Loucy (cell line): ENCODE data around the gene PTPRQ.

Experiments
- H2AFZ ChIP-seq: fragments of 200-600 bp; sonication (generic); 2 replicates; pipeline ENCODE4 v1.6.0; 2016; ENCODE audit warnings: antibody characterized with exemption, mild to moderate bottlenecking, low read length, moderate library complexity
- H3F3A ChIP-seq: fragments of 200-600 bp; 2 replicates; pipeline ENCODE4 v1.6.0; 2016; ENCODE audit warnings: antibody characterized with exemption, low read depth, mild to moderate bottlenecking
- H3K27me3 ChIP-seq: fragments of 200-600 bp; sonication (generic); 2 replicates; pipeline ENCODE4 v1.6.1; 2014; ENCODE audit warnings: low read length, mild to moderate bottlenecking; ENCODE audit not compliant: insufficient read depth, poor library complexity, severe bottlenecking
- H3K36me3 ChIP-seq: fragments of 200-600 bp; sonication (generic); 2 replicates; pipeline ENCODE4 v1.6.1; 2016; ENCODE audit warnings: low read length; ENCODE audit not compliant: insufficient read depth
- H3K4me1 ChIP-seq: fragments of 200-600 bp; sonication (generic); 2 replicates; pipeline ENCODE4 v1.5.1; 2014; ENCODE audit warnings: low read length, mild to moderate bottlenecking; ENCODE audit not compliant: insufficient read depth, poor library complexity, severe bottlenecking
- H3K4me2 ChIP-seq: fragments of 200-600 bp; sonication (generic); 2 replicates; pipeline ENCODE4 v1.6.0; 2014; ENCODE audit warnings: antibody characterized with exemption, low read length, low read depth, mild to moderate bottlenecking; ENCODE audit not compliant: poor library complexity, severe bottlenecking
- H3K4me3 ChIP-seq: fragments of 200-600 bp; sonication (generic); 2 replicates; pipeline ENCODE4 v1.5.1; 2014; ENCODE audit warnings: low read length, mild to moderate bottlenecking, mixed read lengths; ENCODE audit not compliant: poor library complexity, severe bottlenecking
- H3K79me2 ChIP-seq: fragments of 200-600 bp; sonication (generic); 2 replicates; pipeline ENCODE4 v1.6.1; 2014; ENCODE audit warnings: low read length; ENCODE audit not compliant: insufficient read depth
- H3K9ac ChIP-seq: fragments of 200-600 bp; sonication (generic); 2 replicates; pipeline ENCODE4 v1.6.0; 2014; ENCODE audit warnings: mild to moderate bottlenecking, low read depth, low read length, moderate library complexity; ENCODE audit not compliant: poor library complexity, severe bottlenecking
- H3K9me2 ChIP-seq: fragments of 200-600 bp; sonication (generic); replicated peaks from 2 replicates; pipeline ENCODE4 v1.6.1; 2016; ENCODE audit warnings: low read depth, low read length, mixed read lengths
- H3K9me3 ChIP-seq: fragments of 200-600 bp; sonication (generic); 2 replicates; pipeline ENCODE4 v1.6.1; 2014; ENCODE audit warnings: mild to moderate bottlenecking, antibody characterized with exemption, low read length, low read depth; ENCODE audit not compliant: insufficient read depth
- H4K20me1 ChIP-seq: fragments of 200-600 bp; sonication (generic); 2 replicates; pipeline ENCODE4 v1.6.0; 2014; ENCODE audit warnings: antibody characterized with exemption, low read length, mild to moderate bottlenecking; ENCODE audit not compliant: insufficient read depth, poor library complexity, severe bottlenecking
- EZH2phosphoT487 ChIP-seq: fragments of 200-600 bp; IDR thresholded peaks from 2 replicates; pipeline ENCODE4 v1.6.1; 2018; ENCODE audit warnings: antibody characterized with exemption, mild to moderate bottlenecking, moderate library complexity, borderline replicate concordance
- TF ChIP-seq, protein P1 (sequence below): fragments of 200-600 bp; sonication (generic); conservative IDR thresholded peaks from 2 replicates; pipeline ENCODE4 v1.5.1; 2014; ENCODE audit warnings: mild to moderate bottlenecking, antibody characterized with exemption, low read length

The PTPRQ gene

DNA sequence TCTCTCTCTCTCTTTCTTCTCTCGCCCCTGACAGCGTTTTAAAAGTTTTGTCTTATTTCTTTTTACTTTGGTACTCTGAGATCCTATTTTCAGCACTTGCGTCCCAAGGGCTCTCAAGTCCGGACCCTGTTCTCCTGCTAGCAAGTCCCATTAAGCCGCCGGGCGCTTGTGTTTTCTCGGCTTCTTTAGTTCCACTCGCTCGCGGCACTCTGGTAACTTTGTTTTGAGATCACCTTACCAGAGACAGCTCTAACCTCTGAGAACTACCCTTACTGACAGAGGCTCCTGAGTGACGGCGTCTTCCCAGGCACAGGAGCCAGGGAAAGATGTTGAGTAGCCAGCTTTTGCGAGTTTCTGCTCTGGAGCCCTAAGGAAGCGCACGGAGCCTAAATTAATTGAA lies 270.0 kb downstream of the PTPRQ start:
- Histone ChIP-seq H3K27me3 (no peaks in the 10 kb centered on the region), H3K36me3 (no peaks in the 10 kb centered on the region), H3K9ac (no peak overlapping the region), H3K4me3 (no peak overlapping the region), H3K4me2 (no peak overlapping the region), H3K4me1 (no peaks in the 10 kb centered on the region), H2AFZ (no peak overlapping the region), H3F3A (no peaks in the 10 kb centered on the region), H4K20me1 (no peaks in the 10 kb centered on the region), H3K9me2 (no peaks in the 10 kb centered on the region), H3K9me3 (no peaks in the 10 kb centered on the region; the same call in 1 of the 2 replicates), H3K79me2 (no peaks in the 10 kb centered on the region)
- TF ChIP-seq, protein P1, sequence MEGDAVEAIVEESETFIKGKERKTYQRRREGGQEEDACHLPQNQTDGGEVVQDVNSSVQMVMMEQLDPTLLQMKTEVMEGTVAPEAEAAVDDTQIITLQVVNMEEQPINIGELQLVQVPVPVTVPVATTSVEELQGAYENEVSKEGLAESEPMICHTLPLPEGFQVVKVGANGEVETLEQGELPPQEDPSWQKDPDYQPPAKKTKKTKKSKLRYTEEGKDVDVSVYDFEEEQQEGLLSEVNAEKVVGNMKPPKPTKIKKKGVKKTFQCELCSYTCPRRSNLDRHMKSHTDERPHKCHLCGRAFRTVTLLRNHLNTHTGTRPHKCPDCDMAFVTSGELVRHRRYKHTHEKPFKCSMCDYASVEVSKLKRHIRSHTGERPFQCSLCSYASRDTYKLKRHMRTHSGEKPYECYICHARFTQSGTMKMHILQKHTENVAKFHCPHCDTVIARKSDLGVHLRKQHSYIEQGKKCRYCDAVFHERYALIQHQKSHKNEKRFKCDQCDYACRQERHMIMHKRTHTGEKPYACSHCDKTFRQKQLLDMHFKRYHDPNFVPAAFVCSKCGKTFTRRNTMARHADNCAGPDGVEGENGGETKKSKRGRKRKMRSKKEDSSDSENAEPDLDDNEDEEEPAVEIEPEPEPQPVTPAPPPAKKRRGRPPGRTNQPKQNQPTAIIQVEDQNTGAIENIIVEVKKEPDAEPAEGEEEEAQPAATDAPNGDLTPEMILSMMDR, result no peak
- TF ChIP-seq EZH2phosphoT487, result no peak

DNA sequence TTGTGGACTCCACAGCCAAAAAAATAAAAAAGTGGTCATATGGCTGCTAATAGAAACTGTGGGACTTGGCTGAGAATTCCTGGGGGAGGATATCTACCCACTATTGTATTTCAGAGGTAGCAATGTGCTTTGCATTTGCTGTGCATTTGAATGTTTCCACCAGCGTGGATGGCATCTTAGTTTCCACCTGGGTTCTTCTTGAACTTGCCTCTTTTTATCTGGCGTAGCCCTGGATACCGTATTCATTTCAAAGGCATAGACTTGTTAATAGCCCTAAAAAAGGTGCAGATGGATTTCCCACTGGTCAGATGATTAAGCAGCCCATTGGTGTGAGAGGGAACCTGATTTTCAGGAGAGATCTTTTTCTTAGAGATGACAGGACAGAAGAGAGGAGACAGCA lies 270.8 kb downstream of the PTPRQ start:
- no peak for TF ChIP-seq EZH2phosphoT487
- TF ChIP-seq, protein P1, result no peak
- no peak overlapping the region for H3K9ac ChIP-seq
- no peaks in the 10 kb centered on the region; the same call in 1 of the 2 replicates for H3K9me3 ChIP-seq
- no peaks in the 10 kb centered on the region for H3K36me3 ChIP-seq
- H3K9me2 ChIP-seq, result no peaks in the 10 kb centered on the region
- no peaks in the 10 kb centered on the region for H3K27me3 ChIP-seq
- no peaks in the 10 kb centered on the region for H3K4me1 ChIP-seq
- H3K79me2 ChIP-seq, result no peaks in the 10 kb centered on the region
- H4K20me1 ChIP-seq, result no peaks in the 10 kb centered on the region
- H3K4me2 ChIP-seq, result no peak overlapping the region
- H3K4me3 ChIP-seq, result no peak overlapping the region
- H3F3A ChIP-seq, result no peaks in the 10 kb centered on the region
- H2AFZ ChIP-seq, result no peak overlapping the region

DNA sequence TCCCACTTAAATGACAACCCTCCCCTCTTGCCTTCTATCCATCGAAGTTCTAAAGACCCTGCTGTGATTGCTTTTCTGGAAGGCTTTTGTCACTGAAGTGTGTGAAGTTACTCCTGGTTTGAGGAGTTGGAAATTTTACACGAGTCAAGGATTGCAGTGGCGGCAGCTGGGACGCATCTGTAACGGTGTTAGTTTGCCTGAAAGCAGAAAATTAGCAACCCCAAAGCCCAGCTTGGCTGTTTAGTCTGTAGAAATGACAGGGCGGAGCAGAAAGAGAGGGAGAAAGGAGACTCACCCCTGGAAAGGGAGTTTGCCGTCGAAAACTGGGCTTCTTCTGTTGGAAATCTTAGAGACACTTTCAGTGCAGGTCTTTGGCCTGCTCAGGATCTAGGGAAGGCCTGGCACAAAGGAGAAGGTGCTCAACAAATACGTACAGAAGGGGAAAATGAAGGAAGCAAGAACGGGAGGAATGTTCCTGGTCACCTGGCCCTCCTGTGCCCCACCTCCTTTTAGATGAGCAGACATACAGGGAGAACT lies 271.7 kb downstream of the PTPRQ start:
- Histone ChIP-seq H3K9ac (no peak overlapping the region), H3K27me3 (no peaks in the 10 kb centered on the region), H3K79me2 (no peaks in the 10 kb centered on the region), H3K9me3 (no peaks in the 10 kb centered on the region), H3F3A (no peaks in the 10 kb centered on the region), H2AFZ (no peak overlapping the region), H3K36me3 (no peaks in the 10 kb centered on the region), H4K20me1 (no peaks in the 10 kb centered on the region), H3K4me3 (no peak overlapping the region), H3K4me1 (no peaks in the 10 kb centered on the region), H3K9me2 (no peaks in the 10 kb centered on the region), H3K4me2 (no peak overlapping the region)
- TF ChIP-seq EZH2phosphoT487, result no peak
- TF ChIP-seq, protein P1, result no peak
